ENCODE results near the gene BANP.

- TF ChIP-seq CTCF (conservative IDR thresholded peaks at IDR 0.05; ENCODE audit: low read length) (no peak), EZH2phosphoT487 (IDR thresholded peaks at IDR 0.05; ENCODE audit: borderline replicate concordance, low read depth, low read length) (no peak)
Observed at GRCh38 chr16:88010968-88011483, 59.8 kb downstream of the BANP start.
